ENCODE measurements around the gene TLR10.

Gene TLR10

GRCh38 chr4:38785041-38785790 is 2.4 kb upstream of the TLR10 start:
- TF ChIP-seq TCF12 (IDR thresholded peaks at IDR 0.05; ENCODE audit: low read depth): no peak
- no peak for TF ChIP-seq CEBPB (IDR thresholded peaks at IDR 0.05)
- TF ChIP-seq YY1 (IDR thresholded peaks at IDR 0.05; ENCODE audit: low read depth): no peak
- no peak for TF ChIP-seq EP300 (IDR thresholded peaks at IDR 0.05; ENCODE audit: borderline replicate concordance)
- no peak for TF ChIP-seq TEAD4 (IDR thresholded peaks at IDR 0.05)
- no peak for TF ChIP-seq REST (IDR thresholded peaks at IDR 0.05; ENCODE audit: low read depth)
- no peak for TF ChIP-seq NFIC (IDR thresholded peaks at IDR 0.05)
- TF ChIP-seq MAX (IDR thresholded peaks at IDR 0.05): no peak
- no peak for TF ChIP-seq RAD21 (IDR thresholded peaks at IDR 0.05; ENCODE audit: low read depth)
- no peak for TF ChIP-seq USF1 (IDR thresholded peaks at IDR 0.05)
- TF ChIP-seq EGR1 (IDR thresholded peaks at IDR 0.05): no peak
- TF ChIP-seq TAF1 (IDR thresholded peaks at IDR 0.05; ENCODE audit: low read depth): no peak
- no peak for TF ChIP-seq FOXM1 (IDR thresholded peaks at IDR 0.05; ENCODE audit: borderline replicate concordance, low read depth)
- TF ChIP-seq CREB1 (IDR thresholded peaks at IDR 0.05; ENCODE audit: low read depth): no peak
- no peak for TF ChIP-seq ZBTB7A (IDR thresholded peaks at IDR 0.05; ENCODE audit: low read depth)

GRCh38 chr4:38784141-38784540 is 1.4 kb upstream of the TLR10 start:
- TF ChIP-seq EP300 (IDR thresholded peaks at IDR 0.05; ENCODE audit: borderline replicate concordance): no peak
- TF ChIP-seq ZBTB7A (IDR thresholded peaks at IDR 0.05; ENCODE audit: low read depth): no peak
- TF ChIP-seq TCF12 (IDR thresholded peaks at IDR 0.05; ENCODE audit: low read depth): no peak
- TF ChIP-seq CEBPB (IDR thresholded peaks at IDR 0.05): no peak
- TF ChIP-seq TAF1 (IDR thresholded peaks at IDR 0.05; ENCODE audit: low read depth): no peak

- TF ChIP-seq CEBPB (IDR thresholded peaks at IDR 0.05): no peak
- no peak for TF ChIP-seq YY1 (IDR thresholded peaks at IDR 0.05; ENCODE audit: low read depth)
- TF ChIP-seq USF1 (IDR thresholded peaks at IDR 0.05): no peak
- no peak for TF ChIP-seq TCF12 (IDR thresholded peaks at IDR 0.05; ENCODE audit: low read depth)
- TF ChIP-seq EGR1 (IDR thresholded peaks at IDR 0.05): no peak
- no peak for TF ChIP-seq EP300 (IDR thresholded peaks at IDR 0.05; ENCODE audit: borderline replicate concordance)
- TF ChIP-seq RAD21 (IDR thresholded peaks at IDR 0.05; ENCODE audit: low read depth): no peak
- no peak for TF ChIP-seq ZBTB7A (IDR thresholded peaks at IDR 0.05; ENCODE audit: low read depth)
- no peak for TF ChIP-seq MAX (IDR thresholded peaks at IDR 0.05)
- TF ChIP-seq REST (IDR thresholded peaks at IDR 0.05; ENCODE audit: low read depth): no peak
Measured at GRCh38 chr4:38783109-38783460, 295 bp upstream of the TLR10 start.

GRCh38 chr4:38781854-38782261 is 932 bp downstream of the TLR10 start:
- TF ChIP-seq USF1 (IDR thresholded peaks at IDR 0.05) (no peak), EP300 (IDR thresholded peaks at IDR 0.05; ENCODE audit: borderline replicate concordance) (no peak), YY1 (IDR thresholded peaks at IDR 0.05; ENCODE audit: low read depth) (no peak), CREB1 (IDR thresholded peaks at IDR 0.05; ENCODE audit: low read depth) (no peak), RAD21 (IDR thresholded peaks at IDR 0.05; ENCODE audit: low read depth) (no peak), TEAD4 (IDR thresholded peaks at IDR 0.05) (no peak), TAF1 (IDR thresholded peaks at IDR 0.05; ENCODE audit: low read depth) (no peak), MAX (IDR thresholded peaks at IDR 0.05) (no peak), FOXM1 (IDR thresholded peaks at IDR 0.05; ENCODE audit: borderline replicate concordance, low read depth) (no peak), TCF12 (IDR thresholded peaks at IDR 0.05; ENCODE audit: low read depth) (no peak), REST (IDR thresholded peaks at IDR 0.05; ENCODE audit: low read depth) (no peak), EGR1 (IDR thresholded peaks at IDR 0.05) (no peak), CEBPB (IDR thresholded peaks at IDR 0.05) (no peak), NFIC (IDR thresholded peaks at IDR 0.05) (no peak)

Data from Ishikawa (cell line).